ENCODE data around the gene AGMO.

The AGMO gene

DNA sequence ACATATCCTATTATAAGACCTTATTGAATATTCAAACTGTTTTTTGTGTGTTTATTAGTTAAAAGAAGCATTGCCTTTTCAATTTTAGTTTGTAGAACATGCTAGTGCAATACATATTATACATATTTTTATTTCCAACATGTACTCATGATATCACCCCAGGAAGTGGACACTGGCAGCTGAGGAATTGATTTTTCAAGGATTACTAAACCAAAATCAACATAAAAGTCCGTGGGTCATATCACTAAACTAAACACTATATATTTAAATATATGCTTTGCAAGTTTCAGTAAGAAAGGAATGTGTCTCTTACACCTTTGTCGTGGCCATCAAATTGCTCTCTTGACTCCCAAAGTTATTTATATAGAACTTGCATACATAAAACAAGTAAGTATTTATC lies 185.2 kb downstream of the AGMO start:
- DNase-seq (ENCODE audit: insufficient read length) (no peak), FAIRE-seq (no peak)
- TF ChIP-seq POLR2AphosphoS5 (IDR thresholded peaks at IDR 0.05; ENCODE audit: low read depth, low read length), result no peak
- no peak for TF ChIP-seq POLR2A (IDR thresholded peaks at IDR 0.05; ENCODE audit: low read depth, low read length)
- TF ChIP-seq TAF1 (IDR thresholded peaks at IDR 0.05; ENCODE audit: borderline replicate concordance, low read depth, low read length), result no peak

DNA sequence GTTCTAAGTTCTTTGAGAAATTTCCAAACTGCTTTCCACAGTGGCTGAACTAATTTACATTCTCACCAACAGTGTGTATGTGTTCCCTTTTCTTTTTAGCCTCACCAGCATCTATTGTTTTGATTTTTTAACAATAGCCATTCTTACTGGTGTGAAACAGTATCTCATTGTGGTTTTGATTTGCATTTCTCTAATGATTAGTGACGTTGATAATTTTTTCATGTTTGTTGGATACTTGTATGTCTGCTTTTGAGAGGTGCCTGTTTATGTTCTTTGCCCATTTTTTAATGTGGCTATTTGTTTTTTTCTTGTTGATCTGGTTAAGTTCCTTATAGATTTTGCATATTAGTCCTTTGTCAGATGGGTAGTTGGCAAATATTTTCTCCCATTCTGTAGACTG lies 191.4 kb downstream of the AGMO start:
- TF ChIP-seq TAF1 (IDR thresholded peaks at IDR 0.05; ENCODE audit: borderline replicate concordance, low read depth, low read length), result no peak
- no peak for FAIRE-seq

DNA sequence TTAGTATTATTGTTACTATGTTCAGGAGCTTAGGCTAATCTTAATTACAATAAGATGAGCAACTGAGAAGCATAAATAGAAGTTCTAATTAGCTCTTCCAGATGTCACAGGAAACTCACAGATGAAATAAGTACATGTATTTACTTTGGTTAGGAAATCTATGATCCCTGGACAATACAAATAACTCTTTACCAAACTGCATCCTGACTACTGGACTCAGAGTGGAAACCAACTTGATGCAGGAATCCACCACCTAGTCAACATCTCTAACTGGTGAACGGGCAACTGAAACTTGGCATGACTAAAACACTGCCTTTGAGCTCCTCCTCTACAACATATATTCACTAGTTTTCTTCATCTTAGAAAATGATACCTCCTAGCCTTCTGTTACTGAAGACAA lies 193.2 kb downstream of the AGMO start:
- TF ChIP-seq POLR2A (IDR thresholded peaks at IDR 0.05; ENCODE audit: low read depth, low read length), result no peak
- TF ChIP-seq POLR2AphosphoS5 (IDR thresholded peaks at IDR 0.05; ENCODE audit: low read depth, low read length), result no peak
- no peak for TF ChIP-seq TAF1 (IDR thresholded peaks at IDR 0.05; ENCODE audit: borderline replicate concordance, low read depth, low read length)
- no peak for FAIRE-seq

More for the DNA sequence above, 191.4 kb downstream of the AGMO start:
- no peak for DNase-seq (ENCODE audit: insufficient read length)

DNA sequence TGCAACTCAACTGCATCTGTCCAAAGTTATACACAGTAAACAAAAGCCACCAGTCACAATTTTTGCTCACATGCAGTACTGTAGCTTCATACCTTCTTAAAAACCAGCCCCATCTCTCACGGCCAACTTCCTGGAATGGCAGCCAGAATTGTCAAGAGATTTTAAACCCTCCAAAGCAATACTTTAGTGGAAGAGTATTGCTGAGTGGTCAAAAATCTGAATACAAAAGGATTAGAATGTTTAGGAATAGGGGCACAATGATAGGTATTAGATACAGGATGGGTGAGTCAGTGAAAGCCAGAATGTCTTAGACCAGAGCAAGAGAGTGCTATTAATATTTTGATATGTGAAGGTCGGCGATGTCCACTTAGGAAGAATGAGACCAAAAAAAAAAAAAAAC lies 193.9 kb downstream of the AGMO start:
- FAIRE-seq, result no peak

More for the DNA sequence above, 193.2 kb downstream of the AGMO start:
- no peak for DNase-seq (ENCODE audit: insufficient read length)

DNA sequence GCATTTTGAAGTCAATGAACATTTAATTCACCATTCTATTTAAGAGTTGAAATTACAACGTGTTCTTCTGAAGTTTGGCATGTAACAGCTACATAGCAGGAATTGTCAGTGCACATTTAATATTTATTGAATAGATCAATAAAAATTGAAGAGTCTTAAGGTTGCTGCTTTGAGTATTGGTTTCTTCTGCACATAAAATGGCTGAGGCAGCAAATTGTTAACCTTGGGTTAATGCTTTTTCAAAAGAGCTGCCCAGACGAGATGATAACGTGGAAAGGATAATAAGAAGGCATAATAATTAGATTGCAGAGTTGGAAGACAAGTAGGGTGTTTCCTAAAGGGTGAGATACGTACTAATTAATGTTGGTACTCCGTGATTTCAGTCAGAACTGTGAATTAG lies 203.7 kb downstream of the AGMO start:
- no peak for FAIRE-seq
- TF ChIP-seq TAF1 (IDR thresholded peaks at IDR 0.05; ENCODE audit: borderline replicate concordance, low read depth, low read length) (no peak), POLR2AphosphoS5 (IDR thresholded peaks at IDR 0.05; ENCODE audit: low read depth, low read length) (no peak), POLR2A (IDR thresholded peaks at IDR 0.05; ENCODE audit: low read depth, low read length) (no peak)
- no peak for DNase-seq (ENCODE audit: insufficient read length)

More for the DNA sequence above, 193.9 kb downstream of the AGMO start:
- no peak for DNase-seq (ENCODE audit: insufficient read length)
- no peak for TF ChIP-seq POLR2AphosphoS5 (IDR thresholded peaks at IDR 0.05; ENCODE audit: low read depth, low read length)
- no peak for TF ChIP-seq POLR2A (IDR thresholded peaks at IDR 0.05; ENCODE audit: low read depth, low read length)
- TF ChIP-seq TAF1 (IDR thresholded peaks at IDR 0.05; ENCODE audit: borderline replicate concordance, low read depth, low read length), result no peak

DNA sequence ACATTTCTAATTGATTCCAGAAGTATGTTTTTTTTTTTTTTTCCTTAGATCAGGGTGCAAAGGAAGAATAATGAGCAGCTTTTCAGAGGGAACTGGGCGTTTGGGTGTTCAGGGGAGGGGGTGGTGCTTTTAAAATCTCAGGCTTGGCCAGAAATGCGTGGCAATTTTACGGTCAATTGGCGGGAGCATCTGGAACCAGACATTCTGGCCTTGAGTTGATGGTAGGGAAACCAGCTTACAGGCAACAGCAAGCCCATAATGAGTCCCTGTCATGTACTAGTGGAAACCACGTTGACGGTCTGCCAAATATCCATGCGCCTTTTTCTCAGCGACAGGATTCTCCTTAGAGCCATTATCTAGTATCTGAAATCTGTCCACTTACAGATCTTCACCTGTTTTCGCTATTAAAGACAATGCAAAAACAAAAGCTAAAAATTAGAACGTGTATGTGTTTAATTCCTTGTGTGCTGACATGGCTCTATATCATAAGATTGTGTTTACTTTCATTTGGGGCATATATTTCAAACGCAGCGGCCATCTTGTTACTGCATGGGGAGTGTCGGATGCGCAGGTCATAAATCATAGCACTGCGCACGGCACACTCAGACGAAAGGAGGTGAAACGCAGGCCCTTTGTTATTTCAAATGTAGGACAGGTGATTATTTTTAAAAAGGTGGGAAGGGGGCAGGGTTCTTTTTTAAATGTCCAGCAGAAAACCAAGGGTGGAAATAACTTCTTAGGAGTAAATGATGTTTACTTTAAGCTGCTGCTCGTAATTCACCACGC lies 209.2 kb downstream of the AGMO start:
- FAIRE-seq (no peak), DNase-seq (ENCODE audit: insufficient read length) (no peak)
- TF ChIP-seq POLR2AphosphoS5 (IDR thresholded peaks at IDR 0.05; ENCODE audit: low read depth, low read length) (no peak), POLR2A (IDR thresholded peaks at IDR 0.05; ENCODE audit: low read depth, low read length) (no peak), TAF1 (IDR thresholded peaks at IDR 0.05; ENCODE audit: borderline replicate concordance, low read depth, low read length) (no peak)

DNA sequence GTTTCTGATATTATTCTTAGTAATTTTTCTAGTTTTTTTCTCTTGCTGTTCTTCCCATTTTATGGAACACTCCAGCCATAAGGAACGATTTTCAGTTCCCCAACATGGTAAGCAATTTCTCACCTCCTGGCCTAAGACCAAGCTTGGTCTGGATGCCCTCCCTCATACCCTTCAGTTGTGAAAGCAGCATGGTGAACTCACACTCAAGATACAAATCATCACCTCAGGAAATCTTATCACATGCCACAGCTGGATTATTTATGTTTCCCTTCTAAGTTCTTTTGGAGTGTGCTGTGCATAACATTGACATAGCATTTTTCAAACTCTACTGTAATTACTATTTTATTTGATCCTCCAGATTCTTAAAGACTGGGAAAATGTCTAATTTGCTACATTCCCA lies 216.6 kb downstream of the AGMO start:
- DNase-seq (ENCODE audit: insufficient read length), result no peak
- no peak for FAIRE-seq

DNA sequence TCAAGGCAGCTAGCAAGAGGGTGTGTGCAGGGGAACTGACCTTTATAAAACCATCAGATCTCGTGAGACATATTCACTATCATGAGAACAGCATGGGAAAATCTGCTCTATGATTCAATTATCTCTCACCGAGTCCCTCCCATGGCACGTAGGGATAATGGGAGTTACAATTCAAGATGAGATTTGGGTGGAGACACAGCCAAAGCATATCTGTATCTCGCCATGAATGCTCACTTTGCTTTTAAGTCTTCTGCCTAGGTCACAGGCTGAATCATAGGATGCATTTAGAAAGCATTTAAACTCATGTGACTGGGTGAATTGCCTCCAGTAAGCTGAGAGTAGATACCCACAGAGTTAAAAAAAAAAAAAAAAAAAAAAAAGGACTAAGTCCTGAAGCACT lies 220.0 kb downstream of the AGMO start:
- DNase-seq (ENCODE audit: insufficient read length) (no peak), FAIRE-seq (no peak)
- no peak for TF ChIP-seq TAF1 (IDR thresholded peaks at IDR 0.05; ENCODE audit: borderline replicate concordance, low read depth, low read length)
- no peak for TF ChIP-seq POLR2AphosphoS5 (IDR thresholded peaks at IDR 0.05; ENCODE audit: low read depth, low read length)
- TF ChIP-seq POLR2A (IDR thresholded peaks at IDR 0.05; ENCODE audit: low read depth, low read length), result no peak

More for the DNA sequence above, 216.6 kb downstream of the AGMO start:
- TF ChIP-seq TAF1 (IDR thresholded peaks at IDR 0.05; ENCODE audit: borderline replicate concordance, low read depth, low read length) (no peak), POLR2A (IDR thresholded peaks at IDR 0.05; ENCODE audit: low read depth, low read length) (no peak), POLR2AphosphoS5 (IDR thresholded peaks at IDR 0.05; ENCODE audit: low read depth, low read length) (no peak)

DNA sequence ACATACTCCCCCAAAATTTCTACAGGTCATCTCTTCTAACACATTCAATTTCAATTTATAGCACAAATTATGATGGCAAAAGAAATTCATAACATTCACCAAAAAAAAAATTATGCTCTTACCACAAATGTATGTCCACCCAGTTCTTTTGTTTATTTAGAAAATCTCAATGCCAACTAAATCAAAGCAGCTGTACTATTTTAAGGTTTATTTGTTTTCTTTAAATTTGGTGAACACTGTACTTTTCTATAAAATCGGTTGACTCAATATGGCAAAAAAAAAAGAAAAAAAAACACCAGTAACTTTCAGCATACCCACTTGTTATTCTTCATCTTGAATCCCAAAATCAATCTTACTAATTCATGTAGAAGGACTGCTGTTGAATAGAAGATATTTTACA lies 225.7 kb downstream of the AGMO start:
- FAIRE-seq, result no peak
- no peak for TF ChIP-seq POLR2AphosphoS5 (IDR thresholded peaks at IDR 0.05; ENCODE audit: low read depth, low read length)
- no peak for TF ChIP-seq POLR2A (IDR thresholded peaks at IDR 0.05; ENCODE audit: low read depth, low read length)
- TF ChIP-seq TAF1 (IDR thresholded peaks at IDR 0.05; ENCODE audit: borderline replicate concordance, low read depth, low read length), result no peak
- DNase-seq (ENCODE audit: insufficient read length), result no peak

DNA sequence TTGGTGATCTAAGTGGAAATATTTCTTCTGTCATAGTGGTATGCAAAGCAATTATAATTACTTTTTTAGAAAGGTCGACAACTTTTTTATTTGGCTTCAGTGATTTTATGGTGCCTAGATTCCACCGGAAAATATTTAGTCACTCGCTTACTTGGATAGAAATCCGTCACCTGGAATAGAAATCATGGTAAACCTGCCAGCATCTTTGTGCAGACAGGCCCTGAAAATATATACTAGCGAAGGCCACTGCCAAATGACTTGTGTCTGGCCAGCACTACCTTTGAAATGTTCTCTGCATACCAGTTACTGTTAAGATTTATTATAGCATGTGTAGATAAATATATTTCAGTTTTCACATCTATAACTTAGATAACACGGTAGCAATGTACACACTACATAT lies 226.4 kb downstream of the AGMO start:
- TF ChIP-seq POLR2AphosphoS5 (IDR thresholded peaks at IDR 0.05; ENCODE audit: low read depth, low read length), result no peak
- TF ChIP-seq POLR2A (IDR thresholded peaks at IDR 0.05; ENCODE audit: low read depth, low read length), result no peak
- TF ChIP-seq TAF1 (IDR thresholded peaks at IDR 0.05; ENCODE audit: borderline replicate concordance, low read depth, low read length), result no peak
- DNase-seq (ENCODE audit: insufficient read length) (no peak), FAIRE-seq (no peak)

DNA sequence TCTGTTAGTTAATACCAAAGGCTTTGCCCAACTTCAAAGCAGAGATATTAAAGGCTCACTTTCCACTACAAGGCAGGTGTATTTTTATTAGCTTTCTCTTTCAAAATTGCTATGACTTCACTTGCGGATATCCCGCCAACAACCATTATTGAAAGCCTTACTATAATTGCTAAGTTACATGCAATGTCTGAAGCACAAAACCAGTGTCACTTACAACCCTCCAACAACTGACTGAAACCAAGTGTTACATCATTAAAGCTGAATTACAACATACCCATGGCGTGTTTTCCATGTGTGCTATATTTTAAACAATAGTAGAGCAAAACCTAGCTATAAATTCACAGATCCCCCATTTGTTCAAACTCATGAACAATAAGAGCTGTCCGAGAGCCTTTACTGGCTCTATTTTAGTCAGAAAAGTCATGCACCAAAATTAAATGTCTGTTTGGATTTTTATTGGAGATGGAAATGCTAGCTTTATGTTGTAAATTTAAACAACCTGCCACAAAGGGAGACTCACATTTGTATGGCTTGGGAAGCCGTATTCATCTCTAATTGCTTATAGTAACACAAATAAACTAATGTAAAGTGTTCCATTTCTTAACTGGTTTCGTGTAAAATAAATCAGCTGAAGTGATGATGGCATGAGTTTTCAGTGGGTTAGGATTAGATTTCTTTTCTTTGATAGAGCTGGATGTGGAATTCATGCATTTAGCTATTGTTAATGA lies 227.1 kb downstream of the AGMO start:
- FAIRE-seq (no peak), DNase-seq (ENCODE audit: insufficient read length) (no peak)
- no peak for TF ChIP-seq POLR2AphosphoS5 (IDR thresholded peaks at IDR 0.05; ENCODE audit: low read depth, low read length)
- no peak for TF ChIP-seq POLR2A (IDR thresholded peaks at IDR 0.05; ENCODE audit: low read depth, low read length)
- TF ChIP-seq TAF1 (IDR thresholded peaks at IDR 0.05; ENCODE audit: borderline replicate concordance, low read depth, low read length), result no peak

DNA sequence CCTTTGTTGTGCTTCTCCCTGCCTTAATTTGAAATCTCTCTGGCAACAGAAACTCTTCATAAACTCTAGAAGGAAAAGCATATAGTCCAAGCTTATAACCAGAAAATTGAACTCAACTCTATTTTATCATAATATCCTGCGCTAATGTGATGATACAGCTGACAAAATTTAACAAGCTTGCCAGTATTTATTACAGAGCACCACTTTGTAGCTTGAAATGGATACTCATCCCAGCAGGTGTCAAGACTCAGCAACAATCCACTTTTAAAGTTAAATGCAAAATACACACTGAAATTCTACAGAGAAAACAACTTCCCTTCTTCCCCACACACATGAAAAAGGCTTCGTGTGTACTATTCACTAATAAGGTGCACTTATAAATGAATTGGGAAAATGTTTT lies 228.9 kb downstream of the AGMO start:
- no peak for FAIRE-seq
- TF ChIP-seq POLR2A (IDR thresholded peaks at IDR 0.05; ENCODE audit: low read depth, low read length), result no peak
- TF ChIP-seq TAF1 (IDR thresholded peaks at IDR 0.05; ENCODE audit: borderline replicate concordance, low read depth, low read length), result no peak
- TF ChIP-seq POLR2AphosphoS5 (IDR thresholded peaks at IDR 0.05; ENCODE audit: low read depth, low read length), result no peak
- no peak for DNase-seq (ENCODE audit: insufficient read length)
